WI38 (cell line): ENCODE results near the gene PSMB3.

ENCODE experiments used
- H3K4me3 ChIP-seq: 2 replicates; pipeline ENCODE4 v1.5.1; 2011; ENCODE audit warnings: low read depth, mild to moderate bottlenecking, control low read depth, low read length
- TF ChIP-seq, protein P1 (sequence below): IDR thresholded peaks from 2 replicates; pipeline ENCODE4 v1.5.1; 2012; ENCODE audit warnings: low read depth, mild to moderate bottlenecking, control low read depth, low read length

PSMB3 gene

DNA sequence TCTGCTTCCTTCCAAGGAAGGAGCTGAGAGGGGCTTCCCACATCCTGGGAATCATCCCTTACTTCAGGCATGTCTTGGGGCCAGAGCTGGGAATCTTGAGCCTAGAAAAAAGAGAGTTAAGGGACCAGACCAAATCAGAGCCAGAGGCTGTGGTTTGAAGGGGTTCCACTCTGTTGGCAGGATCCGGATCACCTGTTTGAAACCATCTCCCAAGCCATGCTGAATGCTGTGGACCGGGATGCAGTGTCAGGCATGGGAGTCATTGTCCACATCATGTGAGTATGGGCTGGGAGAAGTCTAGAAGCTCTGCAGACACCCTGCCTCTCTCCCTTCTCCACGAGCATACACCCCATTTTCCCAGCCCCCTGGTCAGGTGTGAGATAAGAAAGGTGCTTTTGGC, 9.7 kb downstream of the PSMB3 start:
- TF ChIP-seq, protein P1, sequence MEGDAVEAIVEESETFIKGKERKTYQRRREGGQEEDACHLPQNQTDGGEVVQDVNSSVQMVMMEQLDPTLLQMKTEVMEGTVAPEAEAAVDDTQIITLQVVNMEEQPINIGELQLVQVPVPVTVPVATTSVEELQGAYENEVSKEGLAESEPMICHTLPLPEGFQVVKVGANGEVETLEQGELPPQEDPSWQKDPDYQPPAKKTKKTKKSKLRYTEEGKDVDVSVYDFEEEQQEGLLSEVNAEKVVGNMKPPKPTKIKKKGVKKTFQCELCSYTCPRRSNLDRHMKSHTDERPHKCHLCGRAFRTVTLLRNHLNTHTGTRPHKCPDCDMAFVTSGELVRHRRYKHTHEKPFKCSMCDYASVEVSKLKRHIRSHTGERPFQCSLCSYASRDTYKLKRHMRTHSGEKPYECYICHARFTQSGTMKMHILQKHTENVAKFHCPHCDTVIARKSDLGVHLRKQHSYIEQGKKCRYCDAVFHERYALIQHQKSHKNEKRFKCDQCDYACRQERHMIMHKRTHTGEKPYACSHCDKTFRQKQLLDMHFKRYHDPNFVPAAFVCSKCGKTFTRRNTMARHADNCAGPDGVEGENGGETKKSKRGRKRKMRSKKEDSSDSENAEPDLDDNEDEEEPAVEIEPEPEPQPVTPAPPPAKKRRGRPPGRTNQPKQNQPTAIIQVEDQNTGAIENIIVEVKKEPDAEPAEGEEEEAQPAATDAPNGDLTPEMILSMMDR: no peak
- H3K4me3 ChIP-seq: no peak overlapping the region

DNA sequence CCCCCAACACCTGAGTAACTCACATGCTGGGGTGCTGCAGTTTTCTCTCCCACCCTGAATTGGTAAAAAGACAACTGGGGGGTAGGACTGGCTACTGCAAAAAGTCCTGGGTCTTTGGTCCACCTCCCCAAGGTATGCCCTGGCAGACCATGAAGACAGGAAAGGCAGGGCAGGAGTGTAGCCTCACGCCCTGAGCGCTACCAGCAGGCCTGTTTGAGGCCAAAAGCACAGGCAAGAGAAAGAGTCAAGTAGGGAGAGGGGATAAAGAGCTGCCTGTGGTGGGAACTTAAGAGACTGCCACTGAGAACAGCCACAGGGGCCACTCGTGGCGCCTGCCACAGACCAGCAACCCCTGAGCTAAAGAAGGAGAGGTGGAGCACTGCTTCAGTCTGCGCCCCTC, 13.8 kb downstream of the PSMB3 start:
- TF ChIP-seq, protein P1: no peak
- H3K4me3 ChIP-seq: no peak overlapping the region

DNA sequence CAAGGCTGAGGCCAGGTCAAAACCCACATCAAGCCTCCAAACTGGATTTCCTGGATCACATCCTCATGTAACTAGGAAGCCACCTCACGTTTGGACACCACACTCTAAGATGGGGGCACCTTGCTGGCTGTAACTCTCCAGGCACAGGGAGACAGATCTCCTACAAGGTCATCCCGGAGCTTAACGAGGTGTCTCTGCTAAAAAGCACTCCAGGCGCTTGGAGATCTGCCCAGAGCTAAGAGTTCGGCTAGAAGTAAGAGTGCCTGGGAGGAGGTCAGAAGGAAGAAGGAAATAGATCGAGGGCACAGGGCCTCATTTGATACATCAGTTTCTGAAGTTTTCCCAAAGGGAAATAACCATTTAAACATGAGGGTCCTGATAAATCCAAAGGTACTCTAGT, 15.9 kb downstream of the PSMB3 start:
- TF ChIP-seq, protein P1: no peak
- H3K4me3 ChIP-seq: no peak overlapping the region

DNA sequence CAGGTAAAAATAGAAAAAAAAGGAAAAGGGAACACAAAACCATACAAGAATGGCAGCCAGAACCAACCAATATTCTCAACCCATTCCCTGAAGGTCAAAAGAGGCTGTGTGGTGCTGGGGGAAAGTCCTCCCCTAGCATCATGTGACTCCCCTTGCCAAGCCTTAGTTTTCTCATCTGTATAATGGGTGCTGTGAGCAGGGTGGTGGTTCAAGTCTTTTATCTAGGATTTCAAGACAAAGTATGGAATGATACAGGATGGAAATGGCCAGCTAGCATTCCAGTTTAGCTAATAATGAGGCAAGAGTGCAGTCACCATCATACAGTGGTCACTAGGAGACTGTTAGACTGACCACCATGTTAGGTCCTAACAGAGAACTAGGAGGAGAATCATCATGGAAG, 20.7 kb downstream of the PSMB3 start:
- H3K4me3 ChIP-seq: no peak overlapping the region
- TF ChIP-seq, protein P1: no peak

DNA sequence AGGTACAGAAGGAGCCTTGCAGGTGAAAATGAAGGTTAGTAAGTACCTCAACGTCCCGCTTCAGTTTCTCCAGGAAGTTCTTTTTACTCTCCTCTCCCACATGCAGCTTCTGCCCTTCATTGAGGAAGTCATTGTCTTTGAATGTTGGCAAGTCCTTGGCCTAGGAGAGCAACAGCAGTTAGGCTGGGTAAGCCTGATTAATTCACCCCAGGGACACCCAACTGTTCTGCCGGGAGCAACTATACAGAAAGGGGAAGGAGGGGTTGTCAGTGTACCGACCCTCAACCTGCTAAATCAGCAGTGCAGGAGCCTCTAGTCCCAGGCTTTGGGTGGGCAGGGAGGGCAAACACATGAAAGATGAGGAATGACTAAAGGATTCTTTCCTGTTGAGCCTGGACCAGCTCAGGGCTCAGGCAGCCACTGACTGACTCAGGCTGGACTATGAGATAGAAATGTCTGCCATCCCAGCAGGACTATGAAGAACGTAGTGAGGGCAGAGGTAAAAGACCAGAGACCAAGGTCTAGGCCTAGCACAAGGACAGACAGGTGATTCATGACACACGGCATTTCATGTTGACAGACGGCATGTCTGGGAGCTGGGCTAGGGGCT, 25.2 kb downstream of the PSMB3 start:
- H3K4me3 ChIP-seq: no peak overlapping the region
- TF ChIP-seq, protein P1: no peak

DNA sequence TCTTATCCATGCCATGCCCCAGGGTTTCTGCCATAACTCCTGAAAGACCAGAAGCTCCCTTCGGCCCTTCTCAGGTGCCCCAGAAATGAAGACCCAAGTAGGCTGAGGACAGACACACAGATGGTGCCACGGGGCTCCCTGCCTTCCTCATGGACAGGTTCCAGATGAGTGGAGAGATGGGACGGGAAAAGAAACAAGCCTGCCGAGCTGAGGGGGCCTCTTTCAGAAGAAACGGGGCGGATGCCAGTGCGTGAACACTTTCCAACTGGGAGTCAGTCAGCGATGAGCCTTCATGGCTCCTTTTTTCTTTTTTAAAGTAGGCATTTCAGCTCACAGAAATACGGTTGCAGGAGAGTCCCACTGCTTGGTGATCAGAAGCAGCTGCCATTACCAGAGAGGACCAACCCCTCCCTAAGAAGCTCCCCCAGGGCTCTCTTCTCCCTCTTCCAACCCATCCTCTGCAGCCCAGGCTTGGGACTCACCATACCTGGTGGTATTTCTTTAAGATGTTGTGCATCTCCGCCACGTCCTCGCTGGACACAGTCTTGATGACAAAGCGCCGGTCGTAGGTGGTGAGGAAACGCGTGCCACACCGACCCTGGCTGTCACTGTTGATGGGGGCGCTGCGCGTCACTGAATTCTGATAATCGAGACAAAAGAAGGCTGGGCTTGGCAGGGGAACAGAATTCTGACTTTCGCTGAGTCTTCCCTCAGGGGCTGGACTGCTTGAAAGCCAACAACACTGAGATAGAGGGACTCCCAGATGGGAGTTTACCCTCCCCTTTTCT, 27.6 kb downstream of the PSMB3 start:
- no peak overlapping the region for H3K4me3 ChIP-seq
- TF ChIP-seq, protein P1: no peak

DNA sequence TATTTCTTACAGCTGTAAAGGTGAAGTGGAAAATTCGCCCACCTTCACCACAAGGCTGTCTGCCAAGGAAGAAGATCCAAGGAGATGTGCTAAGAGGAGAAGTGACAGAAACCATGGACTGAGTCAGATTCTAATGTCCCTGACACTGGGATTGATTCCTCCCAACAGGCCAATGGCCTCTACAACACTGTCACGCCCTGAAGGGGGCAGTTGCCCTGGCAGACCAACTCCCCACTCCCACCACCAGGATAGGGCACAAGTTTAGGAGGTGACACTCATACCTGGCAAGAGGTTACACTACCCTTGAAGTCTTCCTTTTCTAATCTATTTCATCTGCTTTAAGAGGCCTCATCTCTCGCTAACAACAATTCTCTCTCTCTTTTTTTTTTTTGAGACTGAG, 30.7 kb downstream of the PSMB3 start:
- no peak overlapping the region for H3K4me3 ChIP-seq
- TF ChIP-seq, protein P1: no peak
